Upper lobe of left lung (tissue), 4 donors: Measurements from ENCODE around the gene BLMH.

ENCODE experiments used
- CTCF ChIP-seq, 6 experiments: fragments of 450-650 bp in 4 of 6; fragments of 200-600 bp in 2 of 6; sonication (generic) in 2 of 6; IDR thresholded peaks; one replicate each; pipeline ENCODE4 v1.5.1; 2016 to 2019; ENCODE audit warnings: antibody characterized with exemption in 6 of 6
- EP300 ChIP-seq, 4 donors: sonication (generic); formaldehyde crosslinking; IDR thresholded peaks; one replicate each; pipeline ENCODE4 v1.5.1; 2017; ENCODE audit warnings: antibody characterized with exemption in 4 of 4, control low read depth in 2 of 4
- POLR2A ChIP-seq, 4 donors: fragments of 450-650 bp; IDR thresholded peaks; one replicate each; pipeline ENCODE4 v1.5.1; 2016 to 2017; ENCODE audit warnings: antibody characterized with exemption in 4 of 4, mild to moderate bottlenecking in 2 of 4
- POLR2AphosphoS5 ChIP-seq, 2 donors: sonication (generic); formaldehyde crosslinking; IDR thresholded peaks; one replicate each; pipeline ENCODE4 v1.5.1; 2017; ENCODE audit warnings: antibody characterized with exemption in 2 of 2

- TF ChIP-seq POLR2A (IDR thresholded peaks at IDR 0.05) (no peak), CTCF (IDR thresholded peaks at IDR 0.05) (no peak), EP300 (IDR thresholded peaks at IDR 0.05) (no peak), POLR2AphosphoS5 (IDR thresholded peaks at IDR 0.05) (no peak)
Measured at GRCh38 chr17:30299000-30299399, 7.3 kb upstream of the BLMH start.
